Keratinocyte (primary cell): ENCODE data around the gene TSR3.

Source experiments
- EZH2 ChIP-seq: IDR thresholded peaks from one replicate; pipeline ENCODE4 v1.6.1; 2012; ENCODE audit warnings: inconsistent platforms, mild to moderate bottlenecking, low read length, moderate library complexity
- TF ChIP-seq, protein P1 (sequence below), 3 experiments: IDR thresholded peaks in 1 of 3; conservative IDR thresholded peaks in 1 of 3; optimal IDR thresholded peaks in 1 of 3; 2 replicates in 2 of 3; 3 replicates in 1 of 3; pipeline versions ENCODE3 to v1.5.1; 2011; ENCODE audit warnings: low read length in 3 of 3, mild to moderate bottlenecking in 3 of 3, moderate library complexity in 2 of 3, control low read depth in 1 of 3, inconsistent platforms in 1 of 3; ENCODE audit not compliant: insufficient read depth in 2 of 3; ENCODE audit errors: extremely low read depth in 1 of 3

DNA sequence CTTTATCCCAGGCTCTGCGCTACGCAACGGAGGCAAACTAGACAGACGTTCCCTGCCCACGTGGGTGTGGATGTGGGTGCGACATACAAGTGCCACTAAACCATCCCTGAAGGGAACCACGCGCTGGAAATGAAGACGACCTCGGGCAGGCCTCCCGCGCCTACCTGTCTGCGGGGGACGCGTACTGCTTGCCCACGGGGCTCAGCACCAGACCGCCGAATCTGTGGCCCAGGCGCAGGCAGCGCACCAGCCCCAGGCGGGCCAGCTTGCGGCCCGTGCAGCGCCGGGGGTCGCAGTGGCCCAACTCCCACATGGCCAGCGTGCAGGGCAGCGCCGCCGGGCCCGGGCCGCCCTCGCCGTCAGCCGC lies 480 bp downstream of the TSR3 start:
- TF ChIP-seq, protein P1, sequence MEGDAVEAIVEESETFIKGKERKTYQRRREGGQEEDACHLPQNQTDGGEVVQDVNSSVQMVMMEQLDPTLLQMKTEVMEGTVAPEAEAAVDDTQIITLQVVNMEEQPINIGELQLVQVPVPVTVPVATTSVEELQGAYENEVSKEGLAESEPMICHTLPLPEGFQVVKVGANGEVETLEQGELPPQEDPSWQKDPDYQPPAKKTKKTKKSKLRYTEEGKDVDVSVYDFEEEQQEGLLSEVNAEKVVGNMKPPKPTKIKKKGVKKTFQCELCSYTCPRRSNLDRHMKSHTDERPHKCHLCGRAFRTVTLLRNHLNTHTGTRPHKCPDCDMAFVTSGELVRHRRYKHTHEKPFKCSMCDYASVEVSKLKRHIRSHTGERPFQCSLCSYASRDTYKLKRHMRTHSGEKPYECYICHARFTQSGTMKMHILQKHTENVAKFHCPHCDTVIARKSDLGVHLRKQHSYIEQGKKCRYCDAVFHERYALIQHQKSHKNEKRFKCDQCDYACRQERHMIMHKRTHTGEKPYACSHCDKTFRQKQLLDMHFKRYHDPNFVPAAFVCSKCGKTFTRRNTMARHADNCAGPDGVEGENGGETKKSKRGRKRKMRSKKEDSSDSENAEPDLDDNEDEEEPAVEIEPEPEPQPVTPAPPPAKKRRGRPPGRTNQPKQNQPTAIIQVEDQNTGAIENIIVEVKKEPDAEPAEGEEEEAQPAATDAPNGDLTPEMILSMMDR (optimal IDR thresholded peaks at IDR 0.05 in 1 of 3, IDR thresholded peaks at IDR 0.05 in 1 of 3, conservative IDR thresholded peaks at IDR 0.05 in 1 of 3; ENCODE audit: extremely low read depth in 1 of 3, insufficient read depth in 2 of 3, low read length in 3 of 3) = no peak
- no peak for TF ChIP-seq EZH2
